Neural cell (in vitro differentiated cells): ENCODE measurements around the gene R3HDML. TPM values are rescaled to one million over a fixed set of nuclear protein-coding genes. Genes with fewer than 3 reads are reported as not detected.

Experiments
- H2AFZ ChIP-seq: fragments of 200-600, 300-800 bp; sonication (generic), shearing (Covaris generic); 2 replicates; pipeline ENCODE4 v1.6.0; 2014; ENCODE audit warnings: low read depth, mild to moderate bottlenecking, antibody characterized with exemption, low read length, moderate library complexity
- H3F3A ChIP-seq: fragments of 200-600 bp; shearing (Covaris generic); 2 replicates; pipeline ENCODE4 v1.6.1; 2016; ENCODE audit warnings: mild to moderate bottlenecking, moderate library complexity, mixed read lengths, antibody characterized with exemption, low read length; ENCODE audit not compliant: insufficient read depth, poor library complexity, severe bottlenecking
- H3K27ac ChIP-seq: fragments of 200-600, 300-800 bp; sonication (generic), shearing (Covaris generic); 2 replicates; pipeline ENCODE4 v1.5.1; 2014; ENCODE audit warnings: mild to moderate bottlenecking, low read length, moderate library complexity
- H3K27me3 ChIP-seq: fragments of 300-800, 200-600 bp; sonication (generic), shearing (Covaris generic); 2 replicates; pipeline ENCODE4 v1.6.0; 2014; ENCODE audit warnings: mild to moderate bottlenecking, low read depth, low read length, moderate library complexity; ENCODE audit not compliant: insufficient read depth
- H3K36me3 ChIP-seq: fragments of 300-800, 200-600 bp; sonication (generic), shearing (Covaris generic); 2 replicates; pipeline ENCODE4 v1.5.1; 2014; ENCODE audit warnings: mild to moderate bottlenecking, antibody characterized with exemption, low read length, moderate library complexity; ENCODE audit not compliant: insufficient read depth
- H3K4me2 ChIP-seq: fragments of 300-800, 200-600 bp; sonication (generic), shearing (Covaris generic); 2 replicates; pipeline ENCODE4 v1.6.0; 2014; ENCODE audit warnings: mild to moderate bottlenecking, low read length
- H3K4me3 ChIP-seq: fragments of 300-800, 200-600 bp; sonication (generic), shearing (Covaris generic); 2 replicates; pipeline ENCODE4 v1.5.1; 2014; ENCODE audit warnings: mild to moderate bottlenecking, low read length, moderate library complexity
- H3K79me2 ChIP-seq: fragments of 200-600 bp; shearing (Covaris generic); replicated peaks from 2 replicates; pipeline ENCODE4 v1.6.0; 2014; ENCODE audit warnings: mild to moderate bottlenecking, low read length, moderate library complexity; ENCODE audit not compliant: insufficient read depth
- H3K9ac ChIP-seq: fragments of 300-800, 200-600 bp; sonication (generic), shearing (Covaris generic); 2 replicates; pipeline ENCODE4 v1.6.1; 2016; ENCODE audit warnings: mild to moderate bottlenecking, low read length, mixed read lengths
- H3K9me2 ChIP-seq: fragments of 200-600 bp; shearing (Covaris generic); 2 replicates; pipeline ENCODE4 v1.6.1; 2016; ENCODE audit warnings: mild to moderate bottlenecking, low read length, mixed read lengths; ENCODE audit not compliant: insufficient read depth
- H3K9me3 ChIP-seq: fragments of 200-600, 300-800 bp; sonication (generic), shearing (Covaris generic); 2 replicates; pipeline ENCODE4 v1.6.1; 2016; ENCODE audit warnings: mild to moderate bottlenecking, mixed run types, low read length, moderate library complexity, mixed read lengths
- H4K20me1 ChIP-seq: fragments of 200-600 bp; shearing (Covaris generic); 2 replicates; pipeline ENCODE4 v1.6.1; 2016; ENCODE audit warnings: mild to moderate bottlenecking, mixed run types; ENCODE audit not compliant: insufficient read depth
- CTCF ChIP-seq: fragments of 450-650 bp; IDR thresholded peaks from 2 replicates; pipeline ENCODE4 v1.5.1; 2014; ENCODE audit warnings: antibody characterized with exemption, mild to moderate bottlenecking, moderate library complexity; ENCODE audit not compliant: poor library complexity, severe bottlenecking
- EP300 ChIP-seq: fragments of 450-650 bp; conservative IDR thresholded peaks from 2 replicates; pipeline ENCODE4 v1.6.1; 2014; ENCODE audit warnings: antibody characterized with exemption, mild to moderate bottlenecking, moderate library complexity; ENCODE audit not compliant: poor library complexity, severe bottlenecking
- EZH2 ChIP-seq: fragments of 200-600, 300-800 bp; shearing (Covaris generic), sonication (generic); IDR thresholded peaks from 2 replicates; pipeline ENCODE4 v1.6.1; 2014; ENCODE audit warnings: antibody characterized with exemption, low read length, borderline replicate concordance, mild to moderate bottlenecking; ENCODE audit not compliant: insufficient read depth, poor library complexity, severe bottlenecking
- MXI1 ChIP-seq: fragments of 450-650 bp; conservative IDR thresholded peaks from 2 replicates; pipeline ENCODE4 v1.6.1; 2014; ENCODE audit warnings: antibody characterized with exemption, mild to moderate bottlenecking; ENCODE audit not compliant: poor library complexity, severe bottlenecking
- POLR2AphosphoS5 ChIP-seq: IDR thresholded peaks from 2 replicates; pipeline ENCODE4 v1.6.1; 2012
- RAD21 ChIP-seq: fragments of 450-650 bp; conservative IDR thresholded peaks from 2 replicates; pipeline ENCODE4 v1.6.1; 2014; ENCODE audit warnings: antibody characterized with exemption, mild to moderate bottlenecking, moderate library complexity
- REST ChIP-seq: IDR thresholded peaks from 2 replicates; pipeline ENCODE4 v1.6.1; 2012; ENCODE audit warnings: borderline replicate concordance
- SMC3 ChIP-seq: fragments of 450-650 bp; conservative IDR thresholded peaks from 2 replicates; pipeline ENCODE4 v1.6.1; 2014; ENCODE audit warnings: antibody characterized with exemption, mild to moderate bottlenecking, moderate library complexity; ENCODE audit not compliant: poor library complexity
- TAF1 ChIP-seq: IDR thresholded peaks from 2 replicates; pipeline ENCODE4 v1.6.1; 2012; ENCODE audit warnings: low read depth
- polyA plus RNA-seq: library from polyadenylated mRNA; depleted of rRNA; stranded (reverse); fragments of >200 nt; gene quantifications from 2 replicates; pipeline ENCODE4 v1.2.3, GENCODE V29; 2014

The R3HDML gene
- polyA plus RNA-seq, 1 donor from 2014 or later, result not detected

GRCh38 chr20:44361021-44361420 lies 24.2 kb downstream of the R3HDML start:
- Histone ChIP-seq H3K4me3 (no peak overlapping the region), H3F3A (no peaks in the 10 kb centered on the region), H3K9me3 (no peaks in the 10 kb centered on the region), H3K79me2 (no peaks in the 10 kb centered on the region), H3K9me2 (no peaks in the 10 kb centered on the region), H3K4me2 (no peak overlapping the region), H3K36me3 (no peaks in the 10 kb centered on the region), H2AFZ (no peak overlapping the region), H4K20me1 (no peaks in the 10 kb centered on the region), H3K27ac (no peak overlapping the region), H3K9ac (no peak overlapping the region), H3K27me3 (no peaks in the 10 kb centered on the region)
- no peak for TF ChIP-seq CTCF
- no peak for TF ChIP-seq SMC3
- TF ChIP-seq REST, result no peak
- TF ChIP-seq EZH2, result no peak
- TF ChIP-seq TAF1, result no peak
- TF ChIP-seq POLR2AphosphoS5, result no peak
- TF ChIP-seq RAD21, result no peak
- TF ChIP-seq MXI1, result no peak
- no peak for TF ChIP-seq EP300

- H3F3A ChIP-seq, result no peaks in the 10 kb centered on the region
- TF ChIP-seq TAF1 (no peak), EP300 (no peak), MXI1 (no peak), POLR2AphosphoS5 (no peak), CTCF (no peak), SMC3 (no peak), REST (no peak), EZH2 (no peak), RAD21 (no peak)
- no peaks in the 10 kb centered on the region for H3K9me2 ChIP-seq
- H4K20me1 ChIP-seq, result no peaks in the 10 kb centered on the region
- H2AFZ ChIP-seq, result no peak overlapping the region
- H3K9me3 ChIP-seq, result no peaks in the 10 kb centered on the region
- H3K9ac ChIP-seq, result no peak overlapping the region
- no peaks in the 10 kb centered on the region for H3K36me3 ChIP-seq
- H3K4me3 ChIP-seq, result no peak overlapping the region
- H3K27me3 ChIP-seq, result no peaks in the 10 kb centered on the region
- no peaks in the 10 kb centered on the region for H3K79me2 ChIP-seq
- no peak overlapping the region for H3K4me2 ChIP-seq
- no peak overlapping the region for H3K27ac ChIP-seq
Observed at GRCh38 chr20:44362466-44362940, 25.7 kb downstream of the R3HDML start.
